Activated CD8-positive, alpha-beta memory T cell treated with anti-CD3 and anti-CD28 coated beads for 24 hours (primary cell): ENCODE results near the gene PPP2R2D.
A peak's percentile ranks its signal among the peaks of the same experiment; 100 is the strongest.

Experiments
- DNase-seq: peaks from one replicate; pipeline ENCODE4 v3.0.0-alpha.2; 2020

The PPP2R2D gene

GRCh38 chr10:131900350-131901152, at the start of gene PPP2R2D:
TSS of gene PPP2R2D (plus strand) at chr10:131901008. CDS start at chr10:131901149, 141 bp downstream.
- peak; percentile 97 for DNase-seq

GRCh38 chr10:131851346-131851745, 49.5 kb upstream of the PPP2R2D start:
- no peak for DNase-seq

GRCh38 chr10:131852176-131852822, 48.5 kb upstream of the PPP2R2D start:
- no peak for DNase-seq

GRCh38 chr10:131852823-131853609, 47.8 kb upstream of the PPP2R2D start:
- DNase-seq: no peak

GRCh38 chr10:131853610-131853964, 47.2 kb upstream of the PPP2R2D start:
- no peak for DNase-seq

GRCh38 chr10:131854579-131855335, 46.1 kb upstream of the PPP2R2D start:
- DNase-seq: no peak

- DNase-seq: no peak
Measured at GRCh38 chr10:131855461-131856401, 45.1 kb upstream of the PPP2R2D start.

GRCh38 chr10:131856441-131857094, 44.2 kb upstream of the PPP2R2D start:
- DNase-seq: no peak

- DNase-seq: no peak
Measured at GRCh38 chr10:131857156-131858117, 43.4 kb upstream of the PPP2R2D start.

GRCh38 chr10:131858118-131858515, 42.7 kb upstream of the PPP2R2D start:
- DNase-seq: no peak

GRCh38 chr10:131858583-131859340, 42.0 kb upstream of the PPP2R2D start:
- no peak for DNase-seq

GRCh38 chr10:131859341-131860020, 41.3 kb upstream of the PPP2R2D start:
- DNase-seq: no peak

GRCh38 chr10:131860311-131860710, 40.5 kb upstream of the PPP2R2D start:
- no peak for DNase-seq

GRCh38 chr10:131860806-131861440, 39.9 kb upstream of the PPP2R2D start:
- DNase-seq: no peak

GRCh38 chr10:131862548-131862947, 38.3 kb upstream of the PPP2R2D start:
- no peak for DNase-seq

- DNase-seq: no peak
Measured at GRCh38 chr10:131865223-131865917, 35.4 kb upstream of the PPP2R2D start.

- DNase-seq: no peak
Measured at GRCh38 chr10:131866673-131867072, 34.1 kb upstream of the PPP2R2D start.
